ENCODE data around the gene PTGER1. TPM values are rescaled to one million over a fixed set of nuclear protein-coding genes. Genes with fewer than 3 reads are reported as not detected.

The PTGER1 gene
- total and polyA plus RNA-seq, 2 experiments from 2014 or later: 0.57 TPM; not detected in 1

DNA sequence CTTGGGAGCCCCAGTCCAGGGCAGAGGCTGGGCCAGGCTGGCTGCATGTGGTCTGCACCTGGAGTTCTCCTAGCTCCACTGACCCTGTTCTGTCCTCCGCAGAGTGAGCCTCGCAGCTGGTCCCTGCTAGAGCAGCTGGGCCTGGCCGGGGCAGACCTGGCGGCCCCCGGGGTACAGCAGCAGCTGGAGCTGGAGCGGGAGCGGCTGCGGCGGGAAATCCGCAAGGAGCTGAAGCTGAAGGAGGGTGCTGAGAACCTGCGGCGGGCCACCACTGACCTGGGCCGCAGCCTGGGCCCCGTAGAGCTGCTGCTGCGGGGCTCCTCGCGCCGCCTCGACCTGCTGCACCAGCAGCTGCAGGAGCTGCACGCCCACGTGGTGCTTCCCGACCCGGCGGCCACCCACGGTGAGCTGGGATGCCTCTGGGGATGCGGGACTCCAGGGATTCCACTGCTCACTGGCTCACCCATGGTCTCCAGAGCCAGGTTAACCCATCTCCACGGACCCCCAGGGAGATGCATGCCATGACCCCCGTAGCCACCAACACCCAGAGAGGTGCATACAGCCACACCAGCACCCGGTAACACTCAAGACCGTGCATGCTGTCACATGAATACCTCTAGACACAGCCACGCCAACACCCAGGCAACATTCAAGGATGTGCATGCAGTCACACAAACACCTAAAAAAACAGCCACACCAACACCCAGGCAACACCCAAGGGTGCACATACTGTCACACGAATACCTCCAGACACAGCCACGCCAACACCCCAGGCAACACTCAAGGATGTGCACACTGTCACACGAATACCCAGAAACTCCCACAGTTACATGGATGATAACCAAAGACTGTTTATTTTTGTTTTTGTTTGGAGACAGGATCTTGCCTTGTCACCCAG lies 33.9 kb downstream of the PTGER1 start:
- Mint-ChIP-seq H3K4me3 (no peak overlapping the region), H3K4me1 (peaks cover 5% of the 10 kb centered on the region; the same call in 2 of the 3 replicates), H3K9me3 (no peaks in the 10 kb centered on the region; the same call in 2 of the 3 replicates), H3K27me3 (ENCODE audit: insufficient read depth, low read depth, poor library complexity) (peaks cover 9% of the 10 kb centered on the region), H3K27ac (no peak overlapping the region), H3K36me3 (ENCODE audit: low read depth) (peaks cover 40% of the 10 kb centered on the region)
- Histone ChIP-seq H3K4me1 (ENCODE audit: insufficient read depth) (no peaks in the 10 kb centered on the region), H3K36me3 (ENCODE audit: insufficient read depth) (peaks cover 15% of the 10 kb centered on the region), H3K27ac (ENCODE audit: low read depth) (no peak overlapping the region), H3K27me3 (ENCODE audit: insufficient read depth) (no peaks in the 10 kb centered on the region), H3F3A (replicated peaks; ENCODE audit: low read depth) (peaks cover 10% of the 10 kb centered on the region; the same call in 1 of the 2 replicates), H3K4me2 (no peak overlapping the region), H2AFZ (no peak overlapping the region), H3K79me2 (replicated peaks; ENCODE audit: insufficient read depth) (peaks cover 31% of the 10 kb centered on the region), H3K4me3 (no peak overlapping the region), H3K9me2 (ENCODE audit: insufficient read depth) (no peaks in the 10 kb centered on the region), H4K20me1 (replicated peaks; ENCODE audit: insufficient read depth) (peaks cover 10% of the 10 kb centered on the region)
- TF ChIP-seq, protein P1, sequence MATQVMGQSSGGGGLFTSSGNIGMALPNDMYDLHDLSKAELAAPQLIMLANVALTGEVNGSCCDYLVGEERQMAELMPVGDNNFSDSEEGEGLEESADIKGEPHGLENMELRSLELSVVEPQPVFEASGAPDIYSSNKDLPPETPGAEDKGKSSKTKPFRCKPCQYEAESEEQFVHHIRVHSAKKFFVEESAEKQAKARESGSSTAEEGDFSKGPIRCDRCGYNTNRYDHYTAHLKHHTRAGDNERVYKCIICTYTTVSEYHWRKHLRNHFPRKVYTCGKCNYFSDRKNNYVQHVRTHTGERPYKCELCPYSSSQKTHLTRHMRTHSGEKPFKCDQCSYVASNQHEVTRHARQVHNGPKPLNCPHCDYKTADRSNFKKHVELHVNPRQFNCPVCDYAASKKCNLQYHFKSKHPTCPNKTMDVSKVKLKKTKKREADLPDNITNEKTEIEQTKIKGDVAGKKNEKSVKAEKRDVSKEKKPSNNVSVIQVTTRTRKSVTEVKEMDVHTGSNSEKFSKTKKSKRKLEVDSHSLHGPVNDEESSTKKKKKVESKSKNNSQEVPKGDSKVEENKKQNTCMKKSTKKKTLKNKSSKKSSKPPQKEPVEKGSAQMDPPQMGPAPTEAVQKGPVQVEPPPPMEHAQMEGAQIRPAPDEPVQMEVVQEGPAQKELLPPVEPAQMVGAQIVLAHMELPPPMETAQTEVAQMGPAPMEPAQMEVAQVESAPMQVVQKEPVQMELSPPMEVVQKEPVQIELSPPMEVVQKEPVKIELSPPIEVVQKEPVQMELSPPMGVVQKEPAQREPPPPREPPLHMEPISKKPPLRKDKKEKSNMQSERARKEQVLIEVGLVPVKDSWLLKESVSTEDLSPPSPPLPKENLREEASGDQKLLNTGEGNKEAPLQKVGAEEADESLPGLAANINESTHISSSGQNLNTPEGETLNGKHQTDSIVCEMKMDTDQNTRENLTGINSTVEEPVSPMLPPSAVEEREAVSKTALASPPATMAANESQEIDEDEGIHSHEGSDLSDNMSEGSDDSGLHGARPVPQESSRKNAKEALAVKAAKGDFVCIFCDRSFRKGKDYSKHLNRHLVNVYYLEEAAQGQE (IDR thresholded peaks at IDR 0.05; ENCODE audit: unreplicated experiment): no peak
- no peak for TF ChIP-seq STAT1 (IDR thresholded peaks at IDR 0.05; ENCODE audit: unreplicated experiment)
- no peak for TF ChIP-seq EZH2phosphoT487 (IDR thresholded peaks at IDR 0.05; ENCODE audit: unreplicated experiment)
- no peak for TF ChIP-seq ZNF331 (CRISPR knock-in tag; IDR thresholded peaks at IDR 0.05; ENCODE audit: low read depth)
- no peak for TF ChIP-seq NANOG (IDR thresholded peaks at IDR 0.05; ENCODE audit: borderline replicate concordance)
- no peak for TF ChIP-seq JUNB (IDR thresholded peaks at IDR 0.05; ENCODE audit: unreplicated experiment)
- no peak for TF ChIP-seq POLR2AphosphoS5 (IDR thresholded peaks at IDR 0.05; ENCODE audit: low read depth)
- TF ChIP-seq, protein P2, sequence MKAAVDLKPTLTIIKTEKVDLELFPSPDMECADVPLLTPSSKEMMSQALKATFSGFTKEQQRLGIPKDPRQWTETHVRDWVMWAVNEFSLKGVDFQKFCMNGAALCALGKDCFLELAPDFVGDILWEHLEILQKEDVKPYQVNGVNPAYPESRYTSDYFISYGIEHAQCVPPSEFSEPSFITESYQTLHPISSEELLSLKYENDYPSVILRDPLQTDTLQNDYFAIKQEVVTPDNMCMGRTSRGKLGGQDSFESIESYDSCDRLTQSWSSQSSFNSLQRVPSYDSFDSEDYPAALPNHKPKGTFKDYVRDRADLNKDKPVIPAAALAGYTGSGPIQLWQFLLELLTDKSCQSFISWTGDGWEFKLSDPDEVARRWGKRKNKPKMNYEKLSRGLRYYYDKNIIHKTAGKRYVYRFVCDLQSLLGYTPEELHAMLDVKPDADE (IDR thresholded peaks at IDR 0.05): no peak
- no peak for TF ChIP-seq ZNF114 (CRISPR knock-in tag; IDR thresholded peaks at IDR 0.05)
- no peak for TF ChIP-seq ZNF462 (CRISPR knock-in tag; IDR thresholded peaks at IDR 0.05)
- no peak for TF ChIP-seq EZH2 (IDR thresholded peaks at IDR 0.05; ENCODE audit: low read depth, unreplicated experiment)
- no peak for TF ChIP-seq CREB1 (CRISPR knock-in tag; IDR thresholded peaks at IDR 0.05; ENCODE audit: low read depth)
- TF ChIP-seq, protein P3, sequence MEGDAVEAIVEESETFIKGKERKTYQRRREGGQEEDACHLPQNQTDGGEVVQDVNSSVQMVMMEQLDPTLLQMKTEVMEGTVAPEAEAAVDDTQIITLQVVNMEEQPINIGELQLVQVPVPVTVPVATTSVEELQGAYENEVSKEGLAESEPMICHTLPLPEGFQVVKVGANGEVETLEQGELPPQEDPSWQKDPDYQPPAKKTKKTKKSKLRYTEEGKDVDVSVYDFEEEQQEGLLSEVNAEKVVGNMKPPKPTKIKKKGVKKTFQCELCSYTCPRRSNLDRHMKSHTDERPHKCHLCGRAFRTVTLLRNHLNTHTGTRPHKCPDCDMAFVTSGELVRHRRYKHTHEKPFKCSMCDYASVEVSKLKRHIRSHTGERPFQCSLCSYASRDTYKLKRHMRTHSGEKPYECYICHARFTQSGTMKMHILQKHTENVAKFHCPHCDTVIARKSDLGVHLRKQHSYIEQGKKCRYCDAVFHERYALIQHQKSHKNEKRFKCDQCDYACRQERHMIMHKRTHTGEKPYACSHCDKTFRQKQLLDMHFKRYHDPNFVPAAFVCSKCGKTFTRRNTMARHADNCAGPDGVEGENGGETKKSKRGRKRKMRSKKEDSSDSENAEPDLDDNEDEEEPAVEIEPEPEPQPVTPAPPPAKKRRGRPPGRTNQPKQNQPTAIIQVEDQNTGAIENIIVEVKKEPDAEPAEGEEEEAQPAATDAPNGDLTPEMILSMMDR (conservative IDR thresholded peaks at IDR 0.05; ENCODE audit: low read depth in 2 of 2): no peak
- DNase-seq (ENCODE audit: low spot score) (no peak), ATAC-seq (no peak)

All from GM23338 (cell line).